HK-2 (cell line): ENCODE results near the gene SLC16A11.
"Not testable (repeated sequence)": the region's sequence is repeated elsewhere in the genome, so short reads cannot be mapped to it uniquely, and the experiment has no call there.

Experiments
- DNase-seq: peaks from one replicate; pipeline ENCODE4 v3.0.0-alpha.2; 2018; ENCODE audit not compliant: unreplicated experiment

The SLC16A11 gene

DNA sequence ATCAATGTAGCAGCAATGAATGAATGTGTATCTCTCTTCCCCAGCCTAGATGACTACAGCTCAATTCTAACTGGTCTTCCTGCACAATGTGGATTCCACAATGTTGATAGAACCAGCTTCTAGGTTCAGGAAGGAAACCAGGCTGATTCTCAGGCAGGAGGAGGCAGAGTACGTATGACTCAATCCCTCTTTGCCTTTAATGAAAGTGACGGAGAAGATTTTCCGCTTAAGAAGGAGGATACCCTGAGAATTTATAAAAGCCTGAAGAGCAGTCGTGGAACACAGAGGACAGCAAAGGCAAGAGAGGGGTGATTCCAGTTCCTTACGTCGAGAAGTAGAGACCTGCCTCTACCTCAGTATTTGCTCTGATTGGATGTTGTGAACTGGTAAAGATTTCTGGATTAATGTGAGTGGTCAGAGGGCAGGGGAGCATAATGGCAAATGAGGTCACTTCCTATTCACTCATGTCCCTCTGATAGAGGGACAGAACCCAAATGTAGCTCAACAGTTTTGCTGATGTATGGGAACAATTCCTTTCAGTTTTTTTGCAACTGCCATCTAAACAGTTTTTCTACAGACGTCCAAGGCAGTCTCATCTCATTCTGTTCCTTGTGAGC is 15.0 kb upstream of the SLC16A11 start:
- no peak for DNase-seq

DNA sequence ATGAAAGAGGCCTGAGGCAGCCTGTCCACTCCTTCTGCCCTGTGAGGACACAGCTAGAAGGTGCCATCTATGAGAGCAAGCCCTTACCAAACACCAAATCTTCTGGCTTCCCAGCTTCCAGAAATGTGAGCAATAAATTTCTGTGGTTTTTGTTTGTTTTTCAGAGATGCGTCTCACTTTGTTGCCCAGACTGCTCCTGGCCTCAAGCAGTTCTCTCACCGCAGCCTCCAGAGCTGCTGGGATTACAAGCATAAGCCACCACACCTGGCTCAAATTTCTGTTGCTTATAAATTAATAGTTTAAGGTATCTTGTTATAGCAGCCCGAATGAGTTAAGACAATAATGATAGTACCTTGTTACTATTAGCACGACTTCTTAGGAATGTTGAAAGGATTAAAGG is 12.5 kb upstream of the SLC16A11 start:
- DNase-seq: no peak

DNA sequence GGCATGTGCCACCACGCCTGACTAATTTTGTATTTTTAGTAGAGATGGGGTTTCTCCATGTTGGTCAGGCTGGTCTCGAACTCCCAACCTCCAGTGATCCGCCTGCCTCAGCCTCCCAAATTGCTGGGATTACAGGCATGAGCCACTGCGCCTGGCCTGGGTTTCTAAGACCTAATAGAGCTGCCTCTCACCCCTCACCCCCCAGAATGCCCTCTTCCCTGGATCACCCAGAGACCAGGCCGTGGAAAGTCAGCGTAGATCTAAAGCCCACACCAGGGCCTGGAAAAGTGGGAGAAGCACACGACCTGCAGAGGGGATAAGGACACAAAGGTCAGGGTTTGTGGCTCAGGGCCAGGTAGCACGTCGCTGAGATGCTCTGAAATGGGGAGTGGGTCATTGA is 6.7 kb upstream of the SLC16A11 start:
- not testable (repeated sequence) for DNase-seq

DNA sequence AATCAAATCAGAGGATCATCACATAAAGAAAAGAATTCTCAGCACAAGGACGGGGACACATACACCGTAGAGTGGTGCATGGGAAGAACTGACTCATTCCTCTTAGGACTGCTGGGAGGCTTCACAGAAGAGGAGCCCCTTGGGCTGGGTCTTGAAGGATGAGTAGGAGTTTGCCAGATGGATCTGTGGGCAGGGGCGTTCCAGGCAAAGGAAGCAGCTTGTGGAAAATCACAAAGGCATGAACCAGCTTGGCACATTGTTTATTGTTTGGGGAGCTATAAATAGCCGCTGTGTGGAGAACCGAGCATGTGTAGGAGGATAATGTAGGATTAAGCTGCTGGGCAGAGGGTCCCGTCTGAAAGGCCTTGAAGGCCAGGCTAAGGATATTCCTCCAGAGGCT is 5.1 kb upstream of the SLC16A11 start:
- DNase-seq: no peak

DNA sequence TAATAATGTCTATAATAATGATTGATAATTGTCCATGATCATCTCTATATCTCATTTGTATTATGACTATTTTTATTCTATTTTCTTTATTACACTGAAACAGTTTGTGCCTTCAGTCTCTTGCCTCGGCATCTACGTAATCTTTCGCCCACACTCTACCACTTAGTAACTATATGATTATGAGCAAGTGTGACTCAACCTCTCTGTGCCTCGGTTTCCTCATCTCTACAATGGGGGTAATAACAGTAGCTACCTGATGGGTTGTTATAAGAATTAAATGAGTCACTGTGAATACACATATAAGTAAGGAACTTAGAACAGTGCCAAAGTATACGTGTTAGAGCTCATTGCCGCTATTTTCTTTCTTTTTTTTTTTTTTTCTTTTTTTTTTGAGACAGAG is 3.7 kb upstream of the SLC16A11 start:
- no peak for DNase-seq

DNA sequence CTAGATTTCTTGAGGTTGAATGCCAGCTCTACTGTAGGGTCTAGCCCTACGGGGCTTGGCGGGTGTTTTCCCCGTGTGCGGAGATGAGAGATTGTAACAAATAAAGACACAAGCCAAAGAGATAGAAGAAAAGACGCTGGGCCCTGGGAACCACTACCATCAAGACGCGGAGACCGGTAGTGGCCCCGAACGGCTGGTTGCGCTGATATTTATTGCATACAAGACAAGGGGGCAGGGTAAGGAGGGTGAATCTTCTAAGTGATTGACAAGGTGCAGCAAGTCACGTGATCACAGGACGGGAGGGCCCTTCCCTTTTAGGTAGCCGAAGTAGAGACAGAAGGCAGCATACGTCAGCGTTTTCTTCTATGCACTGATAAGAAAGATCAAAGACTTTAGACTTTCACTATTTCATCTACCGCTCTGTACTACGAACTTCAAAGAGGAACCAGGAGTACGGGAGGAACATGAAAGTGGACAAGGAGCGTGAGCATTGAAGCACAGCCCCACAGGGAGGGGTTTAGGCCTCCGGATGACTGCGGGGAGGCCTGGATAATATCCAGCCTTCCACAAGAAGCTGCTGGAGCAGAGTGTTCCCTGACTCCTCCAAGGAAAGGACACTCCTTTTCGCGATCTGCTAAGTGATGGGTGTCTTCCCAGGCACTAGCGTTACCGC is 3.0 kb upstream of the SLC16A11 start:
- DNase-seq: not testable (repeated sequence)

DNA sequence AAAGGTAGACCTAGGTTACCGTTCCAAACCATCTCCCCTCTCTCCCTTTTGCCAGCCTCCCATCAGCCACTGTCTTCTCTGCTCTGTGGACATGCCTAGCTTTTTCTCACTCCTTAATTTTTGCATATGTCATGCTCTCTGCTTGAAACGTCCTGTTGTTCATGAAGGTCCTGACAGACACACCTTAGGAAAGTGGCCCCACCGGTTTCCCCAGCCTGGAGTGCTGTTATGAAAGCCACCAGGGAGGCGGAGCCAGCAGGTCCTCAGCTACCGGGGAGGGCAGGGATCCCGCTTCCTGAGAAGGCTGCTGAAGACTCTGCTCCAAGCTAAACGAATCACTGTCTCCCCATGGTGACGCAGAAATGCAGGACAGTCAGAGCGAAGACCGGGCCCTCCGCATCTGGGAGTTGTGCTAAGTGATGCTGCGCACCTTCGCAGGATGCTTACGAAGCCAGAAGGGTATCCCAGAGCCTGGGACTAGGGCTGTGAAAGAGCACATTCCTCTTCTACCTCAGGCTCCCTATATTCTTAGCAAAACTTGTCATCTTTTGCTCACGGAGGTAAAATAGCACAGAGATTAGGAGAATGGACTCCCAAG is 2.3 kb upstream of the SLC16A11 start:
- DNase-seq: no peak

DNA sequence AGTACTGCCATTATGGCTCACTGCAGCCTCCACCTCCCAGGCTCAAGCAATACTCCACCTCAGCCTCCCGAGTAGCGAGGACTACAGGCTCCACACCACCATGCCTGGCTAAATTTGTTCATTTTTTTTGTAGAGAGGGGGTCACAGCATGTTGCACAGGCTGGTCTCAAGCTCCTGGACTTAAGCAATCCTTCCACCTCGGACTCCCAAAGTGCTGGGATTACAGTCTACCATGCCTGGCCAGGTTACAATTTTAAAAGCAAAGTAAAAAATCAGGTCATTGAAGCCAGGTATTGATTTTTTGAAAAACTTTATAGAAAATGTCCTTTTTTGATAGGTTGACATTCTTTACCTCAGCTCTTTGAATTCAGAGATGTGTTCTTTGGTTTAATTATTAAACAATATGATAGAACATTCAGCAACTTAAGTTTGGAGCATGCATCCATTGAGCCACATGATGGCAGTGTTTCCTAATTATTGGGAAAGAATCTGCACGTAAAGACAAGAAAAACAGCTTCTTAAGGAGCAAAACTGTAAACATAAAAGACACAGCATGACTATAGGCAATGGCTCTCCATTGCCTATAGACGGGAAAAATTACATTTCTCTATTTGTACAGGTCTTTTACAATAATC is 1.7 kb upstream of the SLC16A11 start:
- DNase-seq: no peak

DNA sequence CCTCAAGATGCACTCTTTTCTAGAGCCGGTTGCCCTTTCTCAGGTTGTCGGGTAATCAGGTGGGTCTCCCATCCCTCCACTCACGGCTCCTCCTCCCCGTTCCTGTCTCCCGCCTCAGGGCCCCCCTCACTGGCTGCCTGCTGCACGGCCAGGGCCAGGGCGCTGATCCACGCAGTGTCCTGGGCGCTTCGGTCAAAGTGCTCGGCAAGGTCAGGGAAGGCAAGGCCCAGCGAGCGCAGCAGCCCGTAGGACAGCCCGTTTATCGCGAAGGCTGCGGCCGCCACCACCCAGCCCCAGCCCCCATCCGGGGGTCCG is 753 bp downstream of the SLC16A11 start:
- no peak for DNase-seq

DNA sequence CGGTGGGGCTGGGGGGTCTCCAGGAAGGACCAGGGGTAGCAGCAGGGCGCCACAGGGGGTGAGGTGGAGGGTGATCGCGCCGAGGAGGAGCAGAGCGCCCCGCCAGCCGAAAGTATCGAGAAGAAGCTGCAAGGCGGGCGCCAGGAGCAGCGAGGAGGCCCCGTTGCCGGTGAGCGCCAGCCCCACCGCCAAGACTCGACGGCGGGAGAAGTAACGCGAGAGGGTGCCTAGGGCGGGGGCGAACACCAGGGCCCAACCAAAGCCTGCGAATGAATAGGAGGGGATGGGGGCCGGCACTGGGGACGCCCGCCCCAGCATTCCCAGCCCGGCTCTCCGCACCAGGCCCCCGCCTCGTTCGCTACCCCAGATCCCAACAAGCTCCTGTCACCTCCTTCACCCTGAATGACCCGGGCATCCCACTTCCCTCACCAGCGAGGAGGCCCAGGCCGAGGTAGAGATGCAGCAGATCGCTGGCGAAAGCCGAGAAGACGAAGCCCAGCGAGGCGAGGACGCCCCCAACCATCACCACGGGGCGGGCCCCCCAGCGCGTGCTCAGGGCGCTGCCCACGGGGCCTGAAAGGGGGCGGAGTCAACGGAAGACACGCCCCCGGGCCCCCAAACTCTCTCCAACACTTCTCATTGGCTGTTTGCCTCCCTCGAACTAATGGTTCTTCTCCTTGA is 1.3 kb downstream of the SLC16A11 start:
- DNase-seq: no peak

DNA sequence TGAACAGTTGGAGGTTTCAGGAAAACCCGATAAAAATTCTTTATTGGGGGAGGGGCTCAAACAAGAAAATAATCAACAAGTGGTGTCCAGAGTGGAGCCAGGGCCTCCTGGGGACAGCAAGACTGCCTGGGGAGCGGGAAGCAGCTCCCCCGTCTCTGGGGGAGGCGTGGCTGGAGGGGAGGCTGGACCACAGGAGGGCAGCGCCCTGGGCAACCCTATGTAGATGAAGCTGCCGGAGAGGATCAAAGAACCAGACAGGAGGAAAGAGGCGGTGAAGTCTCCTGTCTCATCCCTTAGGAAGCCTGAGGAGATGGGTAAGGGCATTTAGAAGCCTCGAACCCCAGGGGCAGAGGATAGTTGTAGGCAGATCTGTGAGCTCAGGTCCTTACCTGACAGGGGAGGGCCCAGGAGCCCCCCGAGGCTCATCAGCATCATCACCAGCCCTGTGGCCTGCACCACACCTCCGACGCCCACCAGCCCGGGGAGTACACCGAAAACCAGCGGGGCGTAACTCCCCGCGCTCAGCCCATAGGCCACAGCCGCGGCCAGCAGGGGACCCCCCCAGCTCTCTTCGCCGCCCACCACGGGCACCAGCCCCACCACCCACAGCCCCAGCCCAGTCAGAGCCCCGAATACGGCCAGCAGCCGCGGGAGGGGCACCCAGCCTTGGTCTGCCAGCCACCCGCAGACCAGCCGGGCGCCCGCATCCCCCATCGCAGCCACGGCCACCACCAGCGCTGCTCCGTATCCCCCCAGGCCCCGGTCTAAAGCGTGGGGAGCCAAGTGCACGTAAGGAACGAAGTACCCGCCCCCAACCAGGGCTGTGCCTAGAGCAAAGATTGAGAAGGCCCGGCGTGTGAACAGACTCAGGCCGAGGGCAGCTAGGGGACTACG is 2.0 kb downstream of the SLC16A11 start:
- DNase-seq: no peak

DNA sequence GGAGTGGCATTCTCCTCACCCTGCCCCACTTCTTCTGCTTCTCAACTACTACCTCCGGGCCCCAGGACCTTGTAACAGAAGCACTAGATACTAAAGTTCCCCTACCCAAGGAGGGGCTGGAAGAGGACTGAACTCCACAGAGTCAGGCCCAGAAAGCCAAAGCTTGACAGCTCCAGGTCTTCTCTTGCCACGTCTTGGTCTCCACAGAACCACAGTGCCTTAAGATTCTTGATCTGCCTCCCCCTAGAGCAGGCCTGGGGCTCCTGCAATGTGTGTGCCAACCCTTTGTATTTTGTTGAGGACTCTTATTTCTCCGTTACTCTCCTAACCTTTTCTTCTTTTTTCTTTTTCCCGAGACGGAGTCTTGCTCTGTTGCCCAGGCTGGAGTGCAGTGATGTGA is 4.1 kb downstream of the SLC16A11 start:
- DNase-seq: no peak

DNA sequence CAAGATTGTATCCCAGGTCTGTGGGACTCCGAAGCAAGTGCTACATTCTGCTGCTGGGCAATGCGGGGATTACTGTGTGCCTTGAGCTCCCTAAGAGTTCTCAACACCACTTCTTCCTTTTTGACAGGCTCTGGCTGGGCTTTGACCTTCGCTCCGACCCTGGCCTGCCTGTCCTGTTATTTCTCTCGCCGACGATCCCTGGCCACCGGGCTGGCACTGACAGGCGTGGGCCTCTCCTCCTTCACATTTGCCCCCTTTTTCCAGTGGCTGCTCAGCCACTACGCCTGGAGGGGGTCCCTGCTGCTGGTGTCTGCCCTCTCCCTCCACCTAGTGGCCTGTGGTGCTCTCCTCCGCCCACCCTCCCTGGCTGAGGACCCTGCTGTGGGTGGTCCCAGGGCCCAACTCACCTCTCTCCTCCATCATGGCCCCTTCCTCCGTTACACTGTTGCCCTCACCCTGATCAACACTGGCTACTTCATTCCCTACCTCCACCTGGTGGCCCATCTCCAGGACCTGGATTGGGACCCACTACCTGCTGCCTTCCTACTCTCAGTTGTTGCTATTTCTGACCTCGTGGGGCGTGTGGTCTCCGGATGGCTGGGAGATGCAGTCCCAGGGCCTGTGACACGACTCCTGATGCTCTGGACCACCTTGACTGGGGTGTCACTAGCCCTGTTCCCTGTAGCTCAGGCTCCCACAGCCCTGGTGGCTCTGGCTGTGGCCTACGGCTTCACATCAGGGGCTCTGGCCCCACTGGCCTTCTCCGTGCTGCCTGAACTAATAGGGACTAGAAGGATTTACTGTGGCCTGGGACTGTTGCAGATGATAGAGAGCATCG is 5.6 kb downstream of the SLC16A11 start:
- no peak for DNase-seq

DNA sequence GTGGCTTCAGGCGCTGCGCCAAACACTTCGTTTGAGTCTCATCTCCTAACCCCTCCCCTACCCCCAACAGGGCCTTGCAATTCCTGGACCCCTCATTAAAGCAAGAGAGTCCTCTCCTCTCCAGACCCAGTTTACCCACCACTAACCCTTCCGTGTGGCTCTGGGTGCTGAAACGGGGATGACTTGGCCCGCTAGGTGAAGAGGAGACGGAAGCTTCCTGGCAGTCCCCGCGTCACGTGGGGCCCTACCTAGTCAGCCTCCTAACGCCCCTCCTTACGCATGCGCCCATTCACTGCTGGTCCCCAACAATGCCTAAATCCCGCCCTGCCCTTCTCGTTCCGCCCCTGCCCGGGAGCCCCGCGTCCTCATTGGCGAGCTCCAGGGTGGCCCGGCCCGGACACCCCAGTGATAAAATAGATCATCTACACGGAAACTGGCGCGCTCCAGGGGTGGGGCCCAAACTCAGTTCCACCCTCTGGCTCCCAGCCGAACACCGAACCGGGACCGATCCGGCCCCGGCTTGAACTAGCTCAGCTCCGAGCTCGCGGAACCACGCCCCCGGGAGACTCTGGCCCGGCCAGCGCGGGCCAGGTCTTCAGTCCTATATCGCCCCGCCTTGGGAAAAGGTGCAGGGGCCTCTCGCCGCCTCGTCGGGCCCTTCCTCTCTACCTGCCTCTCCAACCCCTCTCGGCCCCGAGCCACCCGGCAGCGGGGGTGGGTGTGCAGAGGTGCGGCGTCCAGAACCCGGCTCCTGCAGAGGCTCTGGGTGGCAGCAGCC is 8.1 kb downstream of the SLC16A11 start, which contains the start of gene SLC16A13:
Gene SLC16A13, plus strand, starts transcription at position 425 of the 778 bp plus-strand sequence. CDS start 368 bp downstream, outside the sequence.
- peak; percentile 98 for DNase-seq

DNA sequence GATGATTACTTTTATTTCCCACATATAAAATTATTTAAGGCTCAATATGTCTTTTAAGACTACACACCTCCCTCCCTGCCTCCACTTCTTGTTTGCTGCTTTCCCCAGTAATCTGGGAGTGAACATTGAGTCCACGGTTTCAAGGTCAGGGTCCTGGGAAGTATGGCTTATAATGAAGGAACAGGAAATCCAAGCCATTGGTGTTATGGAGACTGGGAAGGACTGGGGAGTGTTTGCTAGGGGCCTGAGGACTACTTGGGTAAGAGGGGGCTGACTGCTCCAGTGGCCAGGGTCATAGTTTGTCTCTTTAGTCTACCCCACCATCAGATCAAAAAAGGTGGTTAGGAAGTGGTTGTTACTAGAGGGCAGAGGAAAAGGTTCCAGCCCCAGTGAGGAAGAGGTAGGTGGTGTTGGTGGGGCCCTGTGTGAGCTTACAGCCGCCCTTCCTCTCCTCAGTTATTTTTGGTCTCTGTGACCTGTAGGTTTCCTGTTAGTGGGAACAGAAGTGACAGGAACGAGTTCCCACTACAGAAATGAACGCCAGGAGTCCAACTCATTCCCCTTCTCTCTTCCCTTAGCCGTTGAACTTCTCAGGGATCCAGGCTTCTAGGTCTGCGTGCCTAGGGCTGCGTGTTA is 8.8 kb downstream of the SLC16A11 start:
- no peak for DNase-seq

DNA sequence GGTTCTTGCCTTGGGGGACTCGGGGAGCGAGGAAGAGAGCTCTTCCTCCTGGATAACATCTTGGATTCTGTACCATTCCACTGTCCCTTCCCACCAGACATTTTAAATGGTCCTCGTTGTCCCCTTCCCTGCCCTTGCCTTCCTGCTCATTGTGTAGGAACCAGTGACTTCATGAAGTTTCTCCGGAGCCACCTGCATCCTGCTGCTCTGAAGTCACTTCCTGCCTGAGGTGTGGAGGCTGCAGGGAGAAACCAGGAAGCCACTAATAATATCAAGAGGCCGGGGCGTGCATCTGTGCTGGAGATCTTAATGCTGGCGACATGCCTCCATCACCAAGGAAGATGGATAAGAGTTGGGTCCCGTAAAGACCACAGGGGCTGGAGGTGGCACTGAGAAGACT is 14.2 kb downstream of the SLC16A11 start:
- DNase-seq: no peak

DNA sequence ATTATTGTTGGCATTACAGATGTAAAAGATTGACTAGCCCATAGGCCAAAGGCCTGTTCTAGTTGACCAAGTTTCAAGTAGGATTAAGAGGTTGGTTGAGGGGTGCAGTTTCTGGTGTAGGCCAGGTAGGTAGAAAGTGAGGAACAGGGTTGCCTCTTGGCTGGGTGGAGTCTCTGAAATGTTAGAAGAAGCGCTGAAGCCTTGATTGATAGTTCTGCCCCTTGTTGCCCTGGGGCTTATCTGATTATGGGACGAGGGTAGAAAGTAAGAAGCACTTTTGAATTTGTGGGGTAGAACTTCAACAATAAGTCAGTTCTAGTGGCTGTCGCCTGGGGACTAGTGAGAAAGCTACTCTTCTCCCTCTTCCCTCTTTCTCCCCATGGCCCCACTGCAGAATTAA is 14.8 kb downstream of the SLC16A11 start:
- no peak for DNase-seq

DNA sequence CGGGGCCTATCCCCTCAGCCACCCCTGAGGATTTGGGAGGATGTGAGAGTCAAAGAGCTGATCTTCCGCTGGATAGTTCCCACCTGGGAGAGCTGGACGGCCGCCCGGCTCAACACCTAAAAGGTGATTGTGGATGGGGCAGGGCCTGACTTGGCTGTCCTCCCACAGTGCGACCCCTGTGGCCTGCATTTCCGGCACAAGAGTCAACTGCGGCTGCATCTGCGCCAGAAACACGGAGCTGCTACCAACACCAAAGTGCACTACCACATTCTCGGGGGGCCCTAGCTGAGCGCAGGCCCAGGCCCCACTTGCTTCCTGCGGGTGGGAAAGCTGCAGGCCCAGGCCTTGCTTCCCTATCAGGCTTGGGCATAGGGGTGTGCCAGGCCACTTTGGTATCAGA is 16.6 kb downstream of the SLC16A11 start:
- no peak for DNase-seq

DNA sequence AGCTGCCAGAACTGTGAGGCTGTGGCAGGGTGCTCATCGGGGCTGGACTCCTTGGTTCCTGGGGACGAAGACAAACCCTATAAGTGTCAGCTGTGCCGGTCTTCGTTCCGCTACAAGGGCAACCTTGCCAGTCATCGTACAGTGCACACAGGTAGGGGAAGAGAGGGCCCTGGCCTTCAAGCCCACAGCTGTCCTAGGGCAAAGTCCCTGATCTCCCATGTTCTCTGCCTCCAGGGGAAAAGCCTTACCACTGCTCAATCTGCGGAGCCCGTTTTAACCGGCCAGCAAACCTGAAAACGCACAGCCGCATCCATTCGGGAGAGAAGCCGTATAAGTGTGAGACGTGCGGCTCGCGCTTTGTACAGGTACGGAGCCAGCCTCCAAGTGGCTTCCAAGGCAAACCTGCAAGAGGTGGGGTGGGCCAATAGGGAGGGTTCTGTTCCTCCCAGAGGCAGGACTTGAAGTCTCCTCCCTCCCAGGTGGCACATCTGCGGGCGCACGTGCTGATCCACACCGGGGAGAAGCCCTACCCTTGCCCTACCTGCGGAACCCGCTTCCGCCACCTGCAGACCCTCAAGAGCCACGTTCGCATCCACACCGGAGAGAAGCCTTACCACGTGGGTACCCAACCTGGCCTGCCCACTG is 17.3 kb downstream of the SLC16A11 start:
- DNase-seq: no peak
